Panc1 (cell line): ENCODE results near the gene CYP27A1.

ENCODE experiments used
- CTCF ChIP-seq: fragments of 450-650 bp; IDR thresholded peaks from 2 replicates; pipeline ENCODE4 v1.5.1; 2017; ENCODE audit warnings: mild to moderate bottlenecking
- POLR2AphosphoS5 ChIP-seq: IDR thresholded peaks from 2 replicates; pipeline ENCODE4 v1.6.1; 2012; ENCODE audit warnings: mild to moderate bottlenecking, low read depth, low read length, moderate library complexity
- SIN3A ChIP-seq: IDR thresholded peaks from 2 replicates; pipeline ENCODE4 v1.6.1; 2012; ENCODE audit warnings: low read depth, mild to moderate bottlenecking, low read length, moderate library complexity, borderline replicate concordance; ENCODE audit not compliant: insufficient read depth

- TF ChIP-seq CTCF (no peak), POLR2AphosphoS5 (no peak), SIN3A (no peak)
These were observed 3.2 kb downstream of the CYP27A1 start for GRCh38 chr2:218785103-218785502.
